ENCODE results near the gene USP37.

GRCh38 chr2:218401890-218402289, 166.3 kb downstream of the USP37 start:
- TF ChIP-seq CTCF (IDR thresholded peaks at IDR 0.05) (no peak), POLR2A (IDR thresholded peaks at IDR 0.05) (no peak)
